ENCODE results near the gene TMC1.

DNA sequence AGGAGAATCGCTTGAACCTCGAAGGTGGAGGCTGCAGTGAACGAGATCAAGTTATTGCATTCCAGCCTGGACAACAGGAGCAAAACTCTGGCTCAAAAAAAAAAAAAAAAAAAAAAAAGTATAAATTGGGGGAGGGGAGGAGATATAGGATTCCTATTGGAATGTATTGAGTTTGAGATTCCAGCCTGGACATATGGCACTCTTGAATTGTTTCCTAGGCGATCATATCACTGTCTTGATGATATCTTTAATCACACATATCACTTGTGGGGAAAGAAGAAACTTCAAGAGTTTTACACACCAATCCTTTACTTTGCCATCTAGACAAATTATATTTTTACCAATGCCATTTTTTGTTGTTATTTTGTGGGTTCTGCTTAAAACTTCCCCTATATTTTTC lies 42.4 kb downstream of the TMC1 start:
- TF ChIP-seq GATA2 (IDR thresholded peaks at IDR 0.05; ENCODE audit: low read depth, low read length) (no peak), GATA3 (IDR thresholded peaks at IDR 0.05; ENCODE audit: low read depth, low read length) (no peak)

All from SH-SY5Y (cell line).